Measurements from ENCODE around the gene PRPF40B. TPM values are rescaled to one million over a fixed set of nuclear protein-coding genes. Genes with fewer than 3 reads are reported as not detected.

Gene PRPF40B
- total and polyA plus RNA-seq, 3 donors from 2014 or later = 49.2 to 66.8 (median 66.7) TPM

- intact Hi-C loops (cut with DNase I; ENCODE audit: low total_unique reads) = no loop called here
- no peak overlapping the region for H3K4me3 ChIP-seq
- H3K4me1 ChIP-seq = peaks cover 12% of the 10 kb centered on the region
- DNase-seq = no peak
- H3K9me3 ChIP-seq = no peaks in the 10 kb centered on the region
- no peak for TF ChIP-seq POLR2A (IDR thresholded peaks at IDR 0.05)
- TF ChIP-seq, protein P1, sequence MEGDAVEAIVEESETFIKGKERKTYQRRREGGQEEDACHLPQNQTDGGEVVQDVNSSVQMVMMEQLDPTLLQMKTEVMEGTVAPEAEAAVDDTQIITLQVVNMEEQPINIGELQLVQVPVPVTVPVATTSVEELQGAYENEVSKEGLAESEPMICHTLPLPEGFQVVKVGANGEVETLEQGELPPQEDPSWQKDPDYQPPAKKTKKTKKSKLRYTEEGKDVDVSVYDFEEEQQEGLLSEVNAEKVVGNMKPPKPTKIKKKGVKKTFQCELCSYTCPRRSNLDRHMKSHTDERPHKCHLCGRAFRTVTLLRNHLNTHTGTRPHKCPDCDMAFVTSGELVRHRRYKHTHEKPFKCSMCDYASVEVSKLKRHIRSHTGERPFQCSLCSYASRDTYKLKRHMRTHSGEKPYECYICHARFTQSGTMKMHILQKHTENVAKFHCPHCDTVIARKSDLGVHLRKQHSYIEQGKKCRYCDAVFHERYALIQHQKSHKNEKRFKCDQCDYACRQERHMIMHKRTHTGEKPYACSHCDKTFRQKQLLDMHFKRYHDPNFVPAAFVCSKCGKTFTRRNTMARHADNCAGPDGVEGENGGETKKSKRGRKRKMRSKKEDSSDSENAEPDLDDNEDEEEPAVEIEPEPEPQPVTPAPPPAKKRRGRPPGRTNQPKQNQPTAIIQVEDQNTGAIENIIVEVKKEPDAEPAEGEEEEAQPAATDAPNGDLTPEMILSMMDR (IDR thresholded peaks at IDR 0.05) = no peak
- no peaks in the 10 kb centered on the region for H3K27me3 ChIP-seq
- H3K36me3 ChIP-seq (ENCODE audit: low read depth, missing control alignments) = no peaks in the 10 kb centered on the region
- WGBS, 2 donors = 94 to 96% methylated on average over 8 of the region's 8 CpGs
- H3K27ac ChIP-seq = no peak overlapping the region
These were observed 70.6 kb downstream of the PRPF40B start for GRCh38 chr12:49693931-49694444.

Small RNA genes lying within 50 kb of the gene (small RNA-seq; reads per million reads assigned to genes)
- gene HIGD1AP9 (0 reads per million in 2 donors), gene POLR2KP1 (0 reads per million in 2 donors), gene RNU6-834P (0 reads per million in 2 donors)

Other genes starting within 250 kb of the PRPF40B start
- 1 to 10 TPM; 4.5 to 8.3 TPM for gene KCNH3, start 84.5 kb upstream of the PRPF40B start, total RNA-seq
- 4.5 TPM for gene KCNH3, start 84.5 kb upstream of the PRPF40B start, polyA plus RNA-seq (ENCODE audit: insufficient read depth, low read depth, low replicate concordance)
- gene MCRS1, start 55.4 kb upstream of the PRPF40B start, total RNA-seq = 100 to 1,000 TPM in 1 of 2 donors, 10 to 100 TPM in 1; 95.8 to 105 TPM
- 104 TPM for gene MCRS1, start 55.4 kb upstream of the PRPF40B start, polyA plus RNA-seq (ENCODE audit: insufficient read depth, low read depth, low replicate concordance)
- gene FAM186B, start 17.9 kb upstream of the PRPF40B start, total RNA-seq = 10 to 100 TPM; 54.9 to 68.6 TPM
- gene FAM186B, start 17.9 kb upstream of the PRPF40B start, polyA plus RNA-seq (ENCODE audit: insufficient read depth, low read depth, low replicate concordance) = 178 TPM
- 10 to 100 TPM; 40.5 to 73.5 TPM for gene FMNL3, start 83.8 kb downstream of the PRPF40B start, total RNA-seq
- 26.0 TPM for gene FMNL3, start 83.8 kb downstream of the PRPF40B start, polyA plus RNA-seq (ENCODE audit: insufficient read depth, low read depth, low replicate concordance)
- gene TMBIM6, start 118.0 kb downstream of the PRPF40B start, total RNA-seq = 100 to 1,000 TPM; 407 to 440 TPM
- 618 TPM for gene TMBIM6, start 118.0 kb downstream of the PRPF40B start, polyA plus RNA-seq (ENCODE audit: insufficient read depth, low read depth, low replicate concordance)
- 10 to 100 TPM; 63.5 to 79.7 TPM for gene NCKAP5L, start 204.9 kb downstream of the PRPF40B start, total RNA-seq
- gene NCKAP5L, start 204.9 kb downstream of the PRPF40B start, polyA plus RNA-seq (ENCODE audit: insufficient read depth, low read depth, low replicate concordance) = 22.0 TPM
- 1 to 10 TPM; 5.1 to 5.8 TPM for gene BCDIN3D, start 219.5 kb downstream of the PRPF40B start, total RNA-seq
- gene BCDIN3D, start 219.5 kb downstream of the PRPF40B start, polyA plus RNA-seq (ENCODE audit: insufficient read depth, low read depth, low replicate concordance) = 4.9 TPM

Measured in testis (tissue), 3 donors.